AG04449 (cell line): ENCODE measurements around the gene COIL.

Experiments
- CTCF ChIA-PET: fragments of 350-600 bp; formaldehyde crosslinking; extraction: SDS; loops from one replicate; lab custom pipeline; 2021; ENCODE audit warnings: antibody characterized with exemption; lab: Yijun Ruan, JAX
- POLR2A ChIA-PET: fragments of 400-600, 350-600 bp; formaldehyde crosslinking; extraction: SDS; loops from one replicate; lab custom pipeline; 2020; ENCODE audit warnings: antibody characterized with exemption, inconsistent platforms; lab: Yijun Ruan, JAX
- DNase-seq: peaks from one replicate; pipeline ENCODE4 v3.0.0-alpha.2; 2010; ENCODE audit warnings: low read depth, low spot score
- H3K4me3 ChIP-seq: 2 replicates; pipeline ENCODE4 v1.5.1; 2011; ENCODE audit warnings: low read depth, mild to moderate bottlenecking, control low read depth, low read length
- CTCF ChIP-seq: IDR thresholded peaks from one replicate; pipeline ENCODE4 v1.5.1; 2011; ENCODE audit warnings: mild to moderate bottlenecking, moderate library complexity, low read length, control low read depth, inconsistent platforms; ENCODE audit not compliant: insufficient read depth; ENCODE audit errors: missing control alignments

Gene COIL

GRCh38 chr17:56914581-56915273 lies 46.1 kb downstream of the COIL start:
- ChIA-PET POLR2A (interaction anchor here (0.8 to 1.4 kb wide), 7 partner anchors 9 to 78 kb away, joined by 4 to 9 read pairs (median 5); no protein-coding TSS in a partner anchor), CTCF (interaction anchor here (0.6 to 1.6 kb wide), 2 partner anchors 25 to 46 kb away, joined by 3 to 4 read pairs; no protein-coding TSS in a partner anchor)
- no peak for DNase-seq
- peak overlapping the region; percentile 98 for H3K4me3 ChIP-seq
- no peak for TF ChIP-seq CTCF

DNA sequence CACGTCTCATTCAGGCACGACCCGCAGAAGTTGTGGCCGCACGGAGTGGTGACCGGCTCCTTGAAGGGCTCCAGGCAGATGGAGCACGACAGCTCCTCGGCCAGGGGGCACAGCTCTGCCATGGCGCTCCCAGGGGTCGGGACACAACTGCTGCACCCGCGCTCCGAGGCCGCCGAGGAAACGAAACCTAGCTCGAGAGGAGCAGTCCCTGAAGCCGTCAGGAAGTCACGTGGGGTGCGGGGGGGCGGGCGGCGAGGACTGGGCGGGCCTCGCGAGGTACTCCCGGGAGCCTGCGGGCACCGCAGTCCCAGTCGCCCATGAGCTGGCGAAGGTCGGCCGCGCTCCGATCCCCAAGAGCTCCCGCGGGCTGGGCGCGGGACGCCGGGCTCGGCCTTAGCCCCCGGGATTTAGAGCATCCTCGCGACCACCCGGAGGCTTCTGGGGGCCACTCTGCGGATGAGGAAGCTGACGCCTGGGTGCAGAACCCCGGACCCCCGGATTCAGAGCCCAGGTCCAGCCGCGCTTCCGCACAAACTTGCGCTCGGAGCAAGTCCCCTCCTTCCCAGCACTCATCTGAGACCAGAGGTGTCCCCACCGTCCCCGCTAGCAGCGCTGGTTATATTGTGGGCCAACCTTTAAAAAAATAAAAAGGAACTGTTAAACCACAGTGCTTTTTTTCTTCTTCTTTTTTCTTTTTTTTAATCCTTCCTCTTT lies 46.8 kb downstream of the COIL start, which contains the start of gene TRIM25:
TRIM25 (minus strand) TSS at position 183 of the 714 bp plus-strand sequence; CDS start at position 122, 61 bp downstream.
- peak within 1 kb of the TSS; percentile 98 for H3K4me3 ChIP-seq
- CTCF ChIA-PET: interaction anchor here (0.6 to 2.0 kb wide), 3 partner anchors 24 to 94 kb away, joined by 3 to 6 read pairs (median 4); no protein-coding TSS in a partner anchor
- no peak for TF ChIP-seq CTCF
- POLR2A ChIA-PET: interaction anchor here (0.6 to 1.6 kb wide), 15 partner anchors 9 to 96 kb away, joined by 3 to 9 read pairs (median 4); partner anchors contain the start of genes C17orf67, COIL and DGKE
- no peak for DNase-seq

DNA sequence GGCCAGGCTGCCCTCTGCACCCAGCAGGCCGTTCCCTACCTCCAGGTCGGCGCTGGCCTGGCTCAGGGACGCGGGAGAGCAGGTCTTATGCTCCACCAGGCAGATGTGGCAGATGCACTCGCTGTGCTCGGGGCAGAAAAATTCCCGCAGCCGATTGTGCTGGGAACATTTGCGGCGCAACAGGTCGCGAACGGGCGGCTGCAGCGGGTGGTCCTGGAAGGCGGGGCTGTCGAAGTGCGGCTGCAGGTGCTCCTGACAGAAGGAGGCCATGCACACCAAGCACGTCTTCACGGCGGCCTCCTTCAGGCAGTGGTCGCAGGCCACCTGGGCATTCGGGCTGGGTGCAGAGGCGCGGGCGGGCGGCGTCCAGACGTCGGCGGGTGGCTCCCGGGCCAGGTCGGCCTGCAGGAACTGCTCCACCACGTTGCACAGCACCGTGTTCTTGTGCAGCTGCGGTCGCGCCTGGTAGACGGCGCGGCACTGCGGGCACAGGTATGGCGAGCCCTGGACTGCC lies 47.4 kb downstream of the COIL start:
- no peak for DNase-seq
- TF ChIP-seq CTCF: no peak
- CTCF ChIA-PET: interaction anchor here (1.6 to 2.0 kb wide), 2 partner anchors 23 to 93 kb away, joined by 4 to 6 read pairs; no protein-coding TSS in a partner anchor
- peak overlapping the region; percentile 98 for H3K4me3 ChIP-seq
- POLR2A ChIA-PET: interaction anchor here (0.6 to 1.6 kb wide), 14 partner anchors 8 to 95 kb away, joined by 3 to 9 read pairs (median 3); partner anchors contain the start of genes C17orf67, COIL and DGKE

DNA sequence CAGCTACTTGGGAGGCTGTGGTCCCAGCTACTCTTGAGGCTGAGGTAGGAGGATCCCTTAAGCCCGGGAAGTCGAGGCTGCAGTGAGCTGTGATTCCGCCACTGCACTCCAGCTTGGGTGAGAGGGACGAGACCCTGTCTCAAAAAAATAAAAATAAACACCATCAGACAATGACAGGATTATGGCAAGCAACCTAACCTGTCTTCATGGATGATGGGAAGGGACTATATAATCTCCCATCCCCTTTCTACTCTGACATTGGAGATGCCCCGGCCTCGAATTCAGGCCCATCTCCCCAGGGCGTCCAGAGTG lies 47.9 kb downstream of the COIL start:
- DNase-seq: no peak
- ChIA-PET CTCF (interaction anchor here (1.6 to 2.0 kb wide), 2 partner anchors 23 to 93 kb away, joined by 4 to 6 read pairs; no protein-coding TSS in a partner anchor), POLR2A (interaction anchor here (0.9 to 1.6 kb wide), 3 partner anchors 11 to 48 kb away, joined by 3 to 8 read pairs (median 7); partner anchors contain the start of gene COIL)
- H3K4me3 ChIP-seq: peak overlapping the region; percentile 98
- no peak for TF ChIP-seq CTCF

DNA sequence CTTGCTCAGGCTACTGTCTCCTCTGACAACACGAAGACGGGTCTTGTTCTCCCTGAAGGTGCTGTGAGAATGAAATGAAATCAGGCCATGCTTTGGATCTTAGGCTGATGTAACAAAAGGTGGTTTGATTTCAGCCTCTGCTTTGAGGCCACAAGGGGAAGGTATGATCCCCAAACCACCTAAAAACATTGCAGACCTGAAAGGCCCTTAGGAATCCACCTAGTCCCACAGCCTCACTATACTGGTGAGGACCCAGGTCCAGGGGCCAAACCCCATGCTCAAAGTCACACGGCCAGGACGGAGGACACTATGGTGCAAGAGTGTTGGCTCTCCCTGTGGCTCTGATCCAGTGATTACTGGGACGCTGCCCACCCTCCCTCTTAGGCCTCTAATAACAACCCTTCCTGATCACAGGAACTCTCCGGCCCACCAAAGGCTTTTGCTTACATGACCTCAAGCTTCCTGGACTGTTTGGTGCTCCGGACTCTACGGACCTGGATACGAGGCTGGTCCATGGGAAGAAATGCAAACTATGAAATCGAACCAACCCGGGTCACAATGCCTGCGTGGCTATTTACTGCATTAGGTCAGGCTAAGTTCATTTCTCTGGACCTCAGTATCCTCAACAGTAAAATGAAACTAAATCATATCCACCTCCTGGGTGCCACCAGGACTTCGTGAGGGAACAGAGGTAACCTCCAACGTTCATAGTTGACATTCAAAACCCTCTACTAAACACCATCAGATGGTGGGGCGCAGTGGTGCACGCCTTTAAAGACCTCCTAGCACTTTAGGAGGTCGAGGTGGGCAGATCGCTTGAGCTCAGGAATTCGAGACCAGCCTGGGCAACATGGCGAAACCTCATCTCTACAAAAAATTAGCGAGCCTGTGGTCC lies 48.5 kb downstream of the COIL start:
- ChIA-PET CTCF (interaction anchor here (0.6 to 2.0 kb wide), 4 partner anchors 11 to 92 kb away, joined by 3 to 6 read pairs (median 3); no protein-coding TSS in a partner anchor), POLR2A (interaction anchor here (0.9 to 1.6 kb wide), 2 partner anchors 29 to 48 kb away, joined by 3 to 8 read pairs; partner anchors contain the start of gene COIL)
- DNase-seq: no peak
- H3K4me3 ChIP-seq: peak overlapping the region; percentile 98
- no peak for TF ChIP-seq CTCF
